ENCODE results near the gene EHMT1. TPM values are rescaled to one million over a fixed set of nuclear protein-coding genes. Genes with fewer than 3 reads are reported as not detected.

EHMT1 gene
- total RNA-seq, 1 experiment from 2014 or later: 112 TPM

GRCh38 chr9:137799630-137799983, 180.8 kb downstream of the EHMT1 start:
- H3K4me1 ChIP-seq (ENCODE audit: insufficient read depth, low read length): no peaks in the 10 kb centered on the region
- peak overlapping the region in 1 of 3 experiments; percentile 19; a peak in 2 of 7 replicates for H3K27ac Mint-ChIP-seq
- no peaks in the 10 kb centered on the region for H3K79me2 ChIP-seq (ENCODE audit: insufficient read depth, low read length)
- no peak overlapping the region for H4K8ac ChIP-seq (replicated peaks; ENCODE audit: insufficient read length, low read depth, low read length)
- no peak overlapping the region for H2BK20ac ChIP-seq (ENCODE audit: low read depth, low read length, poor library complexity, severe bottlenecking)
- H3K27me3 Mint-ChIP-seq (ENCODE audit: low read depth): no peaks in the 10 kb centered on the region; the same call in 1 of the 2 replicates
- no peaks in the 10 kb centered on the region; a peak in 1 of 5 replicates for H3K9me3 Mint-ChIP-seq
- H2BK120ac ChIP-seq (ENCODE audit: low read depth, low read length, poor library complexity, severe bottlenecking): no peak overlapping the region
- H3K27me3 ChIP-seq (ENCODE audit: insufficient read depth, low read length): no peaks in the 10 kb centered on the region
- no CpG with 5 or more reads among the region's 12 CpGs for WGBS (ENCODE audit: extremely low coverage, insufficient read length, low lambda C conversion rate)
- no peak overlapping the region for H2AK5ac ChIP-seq (ENCODE audit: insufficient read length, low read length)
- H2BK5ac ChIP-seq (ENCODE audit: insufficient read length, low read length): no peak overlapping the region
- no peaks in the 10 kb centered on the region for H3K79me1 ChIP-seq (ENCODE audit: insufficient read depth, low read depth, low read length, poor library complexity, severe bottlenecking)
- no peak for DNase-seq
- H3K9ac ChIP-seq (ENCODE audit: extremely low read depth, insufficient read length, low read length): no peak overlapping the region
- H4K91ac ChIP-seq (ENCODE audit: insufficient read length, low read depth, low read length): no peak overlapping the region
- no peak overlapping the region for H2BK12ac ChIP-seq (ENCODE audit: insufficient read length, low read depth, low read length)
- H3K4me2 ChIP-seq (ENCODE audit: insufficient read depth, insufficient read length, low read length): no peak overlapping the region
- H3K23ac ChIP-seq (ENCODE audit: insufficient read length, low read depth, low read length): no peak overlapping the region
- H3K14ac ChIP-seq (ENCODE audit: insufficient read depth, low read length): no peak overlapping the region
- no peak overlapping the region for H3K4ac ChIP-seq (ENCODE audit: low read depth, low read length)
- H3K27ac ChIP-seq (ENCODE audit: insufficient read length, low read depth, low read length): no peak overlapping the region
- H3K18ac ChIP-seq (ENCODE audit: insufficient read length, low read depth, low read length): no peak overlapping the region
- no peak overlapping the region for H4K5ac ChIP-seq (ENCODE audit: insufficient read length, low read depth, low read length)
- H3K56ac ChIP-seq (ENCODE audit: insufficient read length, low read depth, low read length): no peak overlapping the region
- no peaks in the 10 kb centered on the region for H3K23me2 ChIP-seq (ENCODE audit: insufficient read length, low read depth, low read length, poor library complexity, severe bottlenecking)
- H4K20me1 ChIP-seq (ENCODE audit: control insufficient read depth, insufficient read depth, insufficient read length): peaks cover 2% of the 10 kb centered on the region
- no peaks in the 10 kb centered on the region for H3K9me3 ChIP-seq (ENCODE audit: control insufficient read depth, low read depth, low read length)
- no peak for TF ChIP-seq CTCF (conservative IDR thresholded peaks at IDR 0.05)
- no peak overlapping the region for H2AFZ ChIP-seq (ENCODE audit: low read length)
- no peak overlapping the region for H3K4me3 Mint-ChIP-seq
- no peak overlapping the region for H2BK15ac ChIP-seq (ENCODE audit: low read depth, low read length)
- H3T11ph ChIP-seq (ENCODE audit: low read length): no peak overlapping the region
- no peaks in the 10 kb centered on the region for H3K4me1 Mint-ChIP-seq
- H3K36me3 Mint-ChIP-seq (ENCODE audit: insufficient read depth in 1 of 3, low read depth in 3 of 3): peaks cover 58 to 95% (median 92%) of the 10 kb centered on the region in 3 experiments

Data from H9 (cell line).